Activated CD4-positive, alpha-beta memory T cell treated with anti-CD3 and anti-CD28 coated beads for 36 hours (primary cell): Measurements from ENCODE around the gene LRCOL1. TPM values are rescaled to one million over a fixed set of nuclear protein-coding genes. Genes with fewer than 3 reads are reported as not detected.

Experiments used
- CTCF ChIA-PET: fragments of 350-600 bp; sonication (Branson Sonifier 250); formaldehyde crosslinking; loops from one replicate; lab custom pipeline; 2021; ENCODE audit warnings: antibody characterized with exemption, inconsistent platforms; lab: Charles Lee
- POLR2A ChIA-PET: fragments of 350-600 bp; sonication (Branson Sonifier 250); formaldehyde crosslinking; loops from one replicate; lab custom pipeline; 2021; ENCODE audit warnings: antibody characterized with exemption; lab: Charles Lee
- DNase-seq: peaks from one replicate; pipeline ENCODE4 v3.0.0-alpha.2; 2020
- H3K27ac Mint-ChIP-seq: one replicate; pipeline ENCODE4 v1.8.0; 2021; ENCODE audit warnings: mixed read lengths
- H3K27me3 Mint-ChIP-seq: one replicate; pipeline ENCODE4 v1.8.0; 2021; ENCODE audit warnings: mixed read lengths
- H3K36me3 Mint-ChIP-seq: one replicate; pipeline ENCODE4 v1.8.0; 2021; ENCODE audit warnings: mixed read lengths
- H3K4me1 Mint-ChIP-seq: one replicate; pipeline ENCODE4 v1.8.0; 2021; ENCODE audit warnings: low read depth, mixed read lengths
- H3K4me3 Mint-ChIP-seq: one replicate; pipeline ENCODE4 v1.8.0; 2021; ENCODE audit warnings: mild to moderate bottlenecking, mixed read lengths
- H3K9me3 Mint-ChIP-seq: one replicate; pipeline ENCODE4 v1.8.0; 2021; ENCODE audit warnings: mixed read lengths
- intact Hi-C: fragments of 100-400 bp; cut with micrococcal nuclease; formaldehyde crosslinking; loops from one replicate; pipeline ENCODE4 v1.15.1; 2023
- total RNA-seq, 2 experiments: library from RNA; stranded (reverse); gene quantifications; one replicate each; pipeline ENCODE4 v1.2.3, GENCODE V29; 2021

LRCOL1 gene
- total RNA-seq, 2 experiments from 2014 or later, result not detected

DNA sequence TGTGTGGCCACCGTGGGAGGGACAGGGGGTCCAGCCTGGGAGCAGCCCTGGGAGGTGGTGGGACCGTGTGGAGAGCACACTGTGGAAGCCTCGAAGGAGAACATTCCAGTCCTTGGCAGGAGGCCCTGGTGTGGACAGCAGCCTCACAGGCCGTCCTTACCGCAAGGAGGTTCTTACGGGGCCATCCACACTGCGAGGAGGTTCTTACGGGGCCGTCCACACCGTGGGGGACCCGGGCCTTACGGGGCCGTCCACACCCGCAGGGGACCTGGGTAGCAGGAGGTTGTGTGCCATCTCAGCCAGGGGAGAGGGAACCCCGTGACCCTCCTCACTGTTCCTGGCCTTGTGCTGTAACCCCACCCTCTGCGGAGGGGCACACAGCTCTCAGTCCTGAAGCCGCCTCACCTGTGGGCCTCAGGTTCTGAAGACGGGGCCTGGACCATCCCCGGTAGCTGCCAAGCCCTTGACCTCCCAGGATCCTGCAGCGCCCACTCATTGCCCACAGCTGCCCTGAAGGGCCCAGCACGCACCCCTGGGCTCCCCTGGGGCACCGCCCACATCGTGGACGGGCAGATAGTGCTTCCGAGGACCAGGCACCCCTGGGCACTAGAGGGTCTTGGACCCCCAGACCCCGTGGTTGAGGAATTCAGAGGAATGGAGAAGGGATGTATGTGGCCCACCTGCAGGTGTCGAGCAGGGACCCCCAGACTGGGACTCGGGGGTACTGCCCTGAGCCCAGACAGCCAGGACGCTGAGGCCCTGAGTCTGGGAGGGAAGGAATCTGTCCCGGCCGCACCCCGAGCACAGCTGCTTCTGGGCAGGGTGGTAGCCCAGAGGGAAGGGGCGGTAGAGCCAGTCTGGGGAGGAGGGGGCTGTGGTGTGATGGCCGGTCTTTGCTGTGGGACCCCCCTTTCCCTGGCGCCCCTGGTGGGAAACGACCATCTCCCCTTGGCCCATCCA lies 37.3 kb downstream of the LRCOL1 start:
- Mint-ChIP-seq H3K9me3 (no peaks in the 10 kb centered on the region), H3K27ac (no peak overlapping the region), H3K4me1 (no peaks in the 10 kb centered on the region), H3K4me3 (no peak overlapping the region), H3K36me3 (peaks cover 6% of the 10 kb centered on the region), H3K27me3 (no peaks in the 10 kb centered on the region)
- POLR2A ChIA-PET, result no interaction called here
- intact Hi-C loops, result no loop called here
- CTCF ChIA-PET, result interaction anchor here (0.7 to 1.0 kb wide), 2 partner anchors 12 to 160 kb away, joined by 3 read pairs; no protein-coding TSS in a partner anchor
- no peak for DNase-seq

GRCh38 chr12:132572106-132572505 lies 38.3 kb downstream of the LRCOL1 start:
- CTCF ChIA-PET, result no interaction called here
- Mint-ChIP-seq H3K9me3 (no peaks in the 10 kb centered on the region), H3K36me3 (peaks cover 2% of the 10 kb centered on the region), H3K4me1 (no peaks in the 10 kb centered on the region), H3K27me3 (no peaks in the 10 kb centered on the region), H3K27ac (no peak overlapping the region), H3K4me3 (no peak overlapping the region)
- POLR2A ChIA-PET, result no interaction called here
- intact Hi-C loops, result no loop called here
- DNase-seq, result no peak

DNA sequence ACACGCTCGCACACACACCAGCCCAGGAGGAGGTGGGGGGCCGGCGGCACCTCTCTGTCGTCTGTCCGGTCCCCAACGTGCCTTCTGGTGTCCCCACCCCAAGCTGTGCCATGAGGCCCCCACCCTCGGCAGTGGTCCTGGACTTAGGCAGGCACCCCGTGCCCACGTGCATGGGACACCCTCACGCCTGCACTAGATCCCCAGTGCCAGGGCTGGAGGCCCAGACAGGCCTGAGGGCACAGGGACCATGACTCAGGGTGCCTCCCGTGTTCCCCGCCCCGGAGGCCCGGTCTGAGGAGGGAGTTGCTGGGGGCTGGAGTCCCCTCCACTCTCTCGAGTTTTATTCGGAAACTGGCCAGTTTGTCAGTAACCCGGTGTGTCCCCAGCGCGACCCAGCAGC lies 38.8 kb downstream of the LRCOL1 start:
- Mint-ChIP-seq H3K4me3 (no peak overlapping the region), H3K27ac (no peak overlapping the region), H3K27me3 (no peaks in the 10 kb centered on the region), H3K36me3 (peaks cover 2% of the 10 kb centered on the region), H3K4me1 (no peaks in the 10 kb centered on the region), H3K9me3 (no peaks in the 10 kb centered on the region)
- intact Hi-C loops, result no loop called here
- no peak for DNase-seq
- CTCF ChIA-PET, result no interaction called here
- POLR2A ChIA-PET, result no interaction called here

- no peaks in the 10 kb centered on the region for H3K27me3 Mint-ChIP-seq
- no peaks in the 10 kb centered on the region for H3K9me3 Mint-ChIP-seq
- H3K4me1 Mint-ChIP-seq, result no peaks in the 10 kb centered on the region
- intact Hi-C loops, result no loop called here
- ChIA-PET CTCF (no interaction called here), POLR2A (no interaction called here)
- H3K36me3 Mint-ChIP-seq, result no peaks in the 10 kb centered on the region
- no peak for DNase-seq
- H3K27ac Mint-ChIP-seq, result no peak overlapping the region
- H3K4me3 Mint-ChIP-seq, result no peak overlapping the region
Measured at GRCh38 chr12:132571051-132571450, 39.3 kb downstream of the LRCOL1 start.

- no peak overlapping the region for H3K27ac Mint-ChIP-seq
- H3K4me3 Mint-ChIP-seq, result no peak overlapping the region
- H3K36me3 Mint-ChIP-seq, result no peaks in the 10 kb centered on the region
- ChIA-PET POLR2A (no interaction called here), CTCF (no interaction called here)
- no peaks in the 10 kb centered on the region for H3K27me3 Mint-ChIP-seq
- no peaks in the 10 kb centered on the region for H3K4me1 Mint-ChIP-seq
- intact Hi-C loops, result no loop called here
- no peak for DNase-seq
- H3K9me3 Mint-ChIP-seq, result no peaks in the 10 kb centered on the region
Measured at GRCh38 chr12:132570635-132571034, 39.7 kb downstream of the LRCOL1 start.

GRCh38 chr12:132569856-132570480 lies 40.4 kb downstream of the LRCOL1 start:
- no peak overlapping the region for H3K27ac Mint-ChIP-seq
- DNase-seq, result no peak
- no peak overlapping the region for H3K4me3 Mint-ChIP-seq
- ChIA-PET POLR2A (no interaction called here), CTCF (interaction anchor here (1.0 kb wide), 1 partner anchor 9 kb away, joined by 3 read pairs; no protein-coding TSS in a partner anchor)
- H3K4me1 Mint-ChIP-seq, result no peaks in the 10 kb centered on the region
- H3K27me3 Mint-ChIP-seq, result no peaks in the 10 kb centered on the region
- no peaks in the 10 kb centered on the region for H3K36me3 Mint-ChIP-seq
- intact Hi-C loops, result no loop called here
- H3K9me3 Mint-ChIP-seq, result no peaks in the 10 kb centered on the region

GRCh38 chr12:132568826-132569480 lies 41.4 kb downstream of the LRCOL1 start:
- ChIA-PET CTCF (interaction anchor here (1.0 to 1.4 kb wide), 3 partner anchors 8 to 155 kb away, joined by 3 read pairs; no protein-coding TSS in a partner anchor), POLR2A (no interaction called here)
- no peak overlapping the region for H3K4me3 Mint-ChIP-seq
- H3K27ac Mint-ChIP-seq, result no peak overlapping the region
- no peaks in the 10 kb centered on the region for H3K36me3 Mint-ChIP-seq
- H3K9me3 Mint-ChIP-seq, result no peaks in the 10 kb centered on the region
- intact Hi-C loops, result no loop called here
- no peaks in the 10 kb centered on the region for H3K27me3 Mint-ChIP-seq
- DNase-seq, result no peak
- H3K4me1 Mint-ChIP-seq, result no peaks in the 10 kb centered on the region

DNA sequence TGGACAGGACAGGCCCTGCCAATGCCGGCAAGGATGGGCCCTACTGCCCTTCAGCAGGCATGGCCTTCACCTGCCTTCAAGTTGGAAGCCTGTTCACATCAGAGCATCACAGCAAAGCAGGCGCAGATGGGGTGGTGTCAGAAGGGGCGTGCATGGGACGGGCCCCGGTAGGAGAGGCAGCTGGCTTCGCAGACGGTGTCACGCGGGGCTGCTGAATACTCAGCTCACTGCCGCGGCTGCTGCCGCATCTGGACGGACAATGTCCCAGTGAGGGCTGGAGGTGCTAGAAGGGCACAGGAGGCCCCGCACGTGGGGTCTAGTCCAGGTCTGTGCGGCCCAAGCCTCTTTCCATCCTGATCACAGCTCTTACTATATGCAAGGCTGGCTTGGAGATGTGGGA lies 42.1 kb downstream of the LRCOL1 start:
- CTCF ChIA-PET, result interaction anchor here (1.4 kb wide), 2 partner anchors 44 to 155 kb away, joined by 3 read pairs; no protein-coding TSS in a partner anchor
- H3K9me3 Mint-ChIP-seq, result no peaks in the 10 kb centered on the region
- peaks cover 2% of the 10 kb centered on the region for H3K4me1 Mint-ChIP-seq
- H3K36me3 Mint-ChIP-seq, result peaks cover 2% of the 10 kb centered on the region
- POLR2A ChIA-PET, result no interaction called here
- no peak for DNase-seq
- no peaks in the 10 kb centered on the region for H3K27me3 Mint-ChIP-seq
- H3K27ac Mint-ChIP-seq, result no peak overlapping the region
- no peak overlapping the region for H3K4me3 Mint-ChIP-seq
- intact Hi-C loops, result no loop called here

DNA sequence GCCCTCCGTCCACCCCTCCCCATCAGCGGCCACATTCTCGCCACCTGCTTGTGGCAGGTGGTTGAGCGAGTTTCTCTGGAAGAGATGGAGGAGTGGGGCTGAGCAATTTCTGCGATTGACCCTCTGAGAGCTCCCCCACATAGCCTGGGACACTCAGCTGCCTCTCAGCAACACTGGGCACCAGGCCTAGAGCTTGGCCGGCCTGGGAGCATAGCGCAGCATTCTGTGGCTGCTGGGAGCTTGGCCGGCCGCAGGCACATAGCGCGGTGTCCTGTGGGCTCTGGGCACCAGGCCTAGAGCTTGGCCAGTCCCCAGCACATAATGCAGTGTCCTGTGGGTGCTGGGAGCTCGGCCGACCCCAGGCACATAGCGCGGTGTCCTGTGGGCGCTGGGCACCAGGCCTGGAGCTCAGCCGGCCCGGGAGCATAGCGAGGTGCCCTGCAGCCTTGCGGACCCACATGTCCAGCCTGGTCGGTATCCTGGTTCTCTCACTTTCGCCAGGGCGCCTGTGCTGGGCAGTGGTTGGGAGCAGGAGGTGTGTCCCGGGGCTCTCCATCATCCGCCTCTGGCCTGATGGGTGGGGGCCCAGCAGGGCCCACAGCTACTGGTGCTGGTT lies 43.8 kb downstream of the LRCOL1 start:
- DNase-seq, result no peak
- POLR2A ChIA-PET, result no interaction called here
- H3K27me3 Mint-ChIP-seq, result no peaks in the 10 kb centered on the region
- no peak overlapping the region for H3K27ac Mint-ChIP-seq
- intact Hi-C loops, result no loop called here
- no peak overlapping the region for H3K4me3 Mint-ChIP-seq
- peaks cover 2% of the 10 kb centered on the region for H3K36me3 Mint-ChIP-seq
- H3K4me1 Mint-ChIP-seq, result peaks cover 2% of the 10 kb centered on the region
- CTCF ChIA-PET, result no interaction called here
- H3K9me3 Mint-ChIP-seq, result no peaks in the 10 kb centered on the region

- no peak overlapping the region for H3K27ac Mint-ChIP-seq
- POLR2A ChIA-PET, result no interaction called here
- DNase-seq, result no peak
- peaks cover 2% of the 10 kb centered on the region for H3K4me1 Mint-ChIP-seq
- H3K27me3 Mint-ChIP-seq, result no peaks in the 10 kb centered on the region
- H3K4me3 Mint-ChIP-seq, result no peak overlapping the region
- no peaks in the 10 kb centered on the region for H3K9me3 Mint-ChIP-seq
- CTCF ChIA-PET, result no interaction called here
- intact Hi-C loops, result no loop called here
- H3K36me3 Mint-ChIP-seq, result peaks cover 2% of the 10 kb centered on the region
Measured at GRCh38 chr12:132565365-132565764, 45.0 kb downstream of the LRCOL1 start.

GRCh38 chr12:132563911-132564310 lies 46.5 kb downstream of the LRCOL1 start:
- no peak for DNase-seq
- ChIA-PET POLR2A (no interaction called here), CTCF (no interaction called here)
- peaks cover 2% of the 10 kb centered on the region for H3K36me3 Mint-ChIP-seq
- intact Hi-C loops, result no loop called here
- no peaks in the 10 kb centered on the region for H3K9me3 Mint-ChIP-seq
- H3K27ac Mint-ChIP-seq, result no peak overlapping the region
- no peak overlapping the region for H3K4me3 Mint-ChIP-seq
- H3K4me1 Mint-ChIP-seq, result peaks cover 8% of the 10 kb centered on the region
- H3K27me3 Mint-ChIP-seq, result peaks cover 1% of the 10 kb centered on the region
